ENCODE results near the gene B4GALT3.

DNA sequence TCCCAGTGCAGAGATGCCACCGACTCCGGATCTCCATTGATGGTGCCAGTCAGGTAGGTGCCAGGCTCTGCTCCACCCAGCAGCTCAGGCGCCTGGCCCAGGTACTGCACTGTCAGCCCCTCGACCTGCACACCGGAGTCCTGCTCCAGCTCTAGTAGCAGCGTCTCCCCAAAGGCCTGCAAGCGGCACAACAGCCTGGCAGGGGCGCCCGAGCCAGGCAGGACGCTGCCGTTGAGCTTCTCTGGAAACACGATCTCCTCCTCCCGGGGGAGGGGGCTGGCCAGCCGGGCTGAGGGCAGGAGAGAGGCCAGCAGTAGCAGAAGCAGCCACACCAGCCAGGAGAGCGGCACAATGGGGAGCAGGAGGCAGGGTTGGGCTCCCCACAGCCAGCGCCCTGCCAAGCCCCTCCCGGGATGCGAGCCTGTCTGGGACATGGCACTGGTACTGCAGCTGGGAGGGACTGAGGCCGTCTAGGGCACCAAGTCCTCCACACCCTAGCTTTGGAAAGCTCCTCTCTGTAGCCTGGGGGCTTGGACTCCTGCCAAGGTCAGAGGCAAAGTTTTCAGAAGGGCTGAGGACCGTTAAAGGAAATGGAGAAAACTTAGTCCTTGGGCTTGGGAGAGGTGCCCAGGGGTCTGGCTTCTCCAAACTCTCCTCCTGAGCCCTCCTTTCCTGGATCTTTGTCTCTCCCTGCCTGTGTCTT is 21.0 kb upstream of the B4GALT3 start:
- TF ChIP-seq POLR2A (IDR thresholded peaks at IDR 0.05): no peak
- TF ChIP-seq, protein P1, sequence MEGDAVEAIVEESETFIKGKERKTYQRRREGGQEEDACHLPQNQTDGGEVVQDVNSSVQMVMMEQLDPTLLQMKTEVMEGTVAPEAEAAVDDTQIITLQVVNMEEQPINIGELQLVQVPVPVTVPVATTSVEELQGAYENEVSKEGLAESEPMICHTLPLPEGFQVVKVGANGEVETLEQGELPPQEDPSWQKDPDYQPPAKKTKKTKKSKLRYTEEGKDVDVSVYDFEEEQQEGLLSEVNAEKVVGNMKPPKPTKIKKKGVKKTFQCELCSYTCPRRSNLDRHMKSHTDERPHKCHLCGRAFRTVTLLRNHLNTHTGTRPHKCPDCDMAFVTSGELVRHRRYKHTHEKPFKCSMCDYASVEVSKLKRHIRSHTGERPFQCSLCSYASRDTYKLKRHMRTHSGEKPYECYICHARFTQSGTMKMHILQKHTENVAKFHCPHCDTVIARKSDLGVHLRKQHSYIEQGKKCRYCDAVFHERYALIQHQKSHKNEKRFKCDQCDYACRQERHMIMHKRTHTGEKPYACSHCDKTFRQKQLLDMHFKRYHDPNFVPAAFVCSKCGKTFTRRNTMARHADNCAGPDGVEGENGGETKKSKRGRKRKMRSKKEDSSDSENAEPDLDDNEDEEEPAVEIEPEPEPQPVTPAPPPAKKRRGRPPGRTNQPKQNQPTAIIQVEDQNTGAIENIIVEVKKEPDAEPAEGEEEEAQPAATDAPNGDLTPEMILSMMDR (IDR thresholded peaks at IDR 0.05): peak in 1 of 12 donors; percentile 8

Measured in heart left ventricle (tissue), 13 donors.